Effector CD4-positive, alpha-beta T cell (primary cell): ENCODE measurements around the gene FCN2.

ENCODE experiments used
- DNase-seq: peaks from one replicate; pipeline ENCODE4 v3.0.0-alpha.2; 2020

The FCN2 gene

DNA sequence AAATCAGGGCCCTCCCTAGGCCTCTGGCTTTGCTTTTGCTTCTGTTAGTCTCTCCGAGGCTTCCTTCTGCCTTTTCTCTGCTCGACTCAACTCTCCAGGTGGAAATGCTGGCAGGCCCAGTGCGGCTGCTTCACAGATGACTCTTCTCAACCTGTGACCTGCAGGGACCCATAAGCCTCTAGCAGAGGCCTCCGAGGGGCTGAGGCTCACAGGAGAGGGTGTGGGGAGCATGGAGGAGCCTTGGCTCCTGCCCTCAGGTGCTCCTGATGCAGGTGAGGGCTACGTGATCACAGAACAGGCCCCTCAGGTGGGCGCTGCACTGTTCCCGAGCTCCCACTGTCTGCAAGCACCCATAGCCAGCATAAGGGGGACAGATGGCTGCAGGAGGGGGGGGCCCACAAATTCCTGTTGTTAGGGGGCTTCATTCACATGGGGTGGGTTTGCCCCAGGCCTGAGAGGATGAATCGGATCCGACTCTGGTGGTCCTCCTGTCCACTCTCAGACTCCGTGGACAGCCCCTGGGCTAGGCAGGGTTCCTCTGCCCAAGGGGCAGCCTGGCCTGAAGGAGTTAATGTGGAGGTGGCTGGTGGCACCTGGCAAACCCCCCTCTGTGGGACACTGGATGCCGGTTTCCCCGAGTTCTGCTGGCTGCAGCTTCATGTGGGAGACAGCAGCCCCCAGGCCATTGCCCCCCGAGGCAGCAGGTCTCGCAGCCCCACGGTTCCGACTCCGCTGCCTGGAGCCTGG, 10.9 kb upstream of the FCN2 start:
- no peak for DNase-seq

DNA sequence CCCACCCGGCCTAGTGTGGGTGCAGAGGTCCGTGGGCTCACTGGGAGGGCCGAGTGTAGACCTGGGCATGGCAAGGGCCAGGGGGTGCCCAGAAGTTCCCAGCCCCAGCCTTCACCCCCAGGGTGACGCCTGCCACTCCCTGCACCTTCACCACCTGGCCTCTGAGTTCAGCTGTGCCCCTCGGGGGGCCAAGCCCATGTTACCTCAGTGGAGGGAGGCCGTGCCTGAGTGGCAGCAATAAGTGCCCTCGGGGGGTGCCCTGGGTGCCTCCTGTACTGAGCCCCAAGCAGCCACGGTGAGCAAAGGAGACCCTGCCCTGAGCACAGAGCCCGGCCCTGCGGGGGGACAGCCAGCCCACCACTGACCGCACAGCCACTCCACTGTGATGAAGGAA, 10.3 kb upstream of the FCN2 start:
- DNase-seq, result no peak

GRCh38 chr9:134870746-134871662, 9.6 kb upstream of the FCN2 start:
- no peak for DNase-seq

- DNase-seq, result no peak
These were observed 8.8 kb upstream of the FCN2 start for GRCh38 chr9:134871697-134872340.

GRCh38 chr9:134872482-134873231, 8.0 kb upstream of the FCN2 start:
- no peak for DNase-seq

- DNase-seq, result no peak
These were observed 5.2 kb upstream of the FCN2 start for GRCh38 chr9:134875371-134875770.

GRCh38 chr9:134877541-134877940, 3.1 kb upstream of the FCN2 start:
- DNase-seq, result no peak

GRCh38 chr9:134879664-134880483, 736 bp upstream of the FCN2 start:
- no peak for DNase-seq

DNA sequence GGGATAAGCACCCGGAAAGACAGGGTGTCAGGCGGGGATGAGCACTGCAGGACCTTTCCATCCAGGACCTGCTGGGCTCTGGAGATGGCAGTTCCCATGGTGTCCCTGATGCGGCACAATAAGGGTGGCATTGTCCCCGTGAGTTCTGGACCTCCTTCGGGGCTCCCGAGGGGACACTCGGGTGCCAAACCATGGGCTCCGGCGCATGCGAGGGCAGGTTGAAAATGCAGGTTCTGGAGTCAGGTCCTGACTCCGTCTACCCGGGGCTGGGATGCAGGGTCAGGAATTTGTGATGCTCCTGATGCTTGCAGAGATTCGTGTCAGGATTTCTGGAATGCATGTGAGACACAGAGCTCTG, 682 bp downstream of the FCN2 start:
- DNase-seq, result no peak

- DNase-seq, result no peak
These were observed 1.7 kb downstream of the FCN2 start for GRCh38 chr9:134882204-134882785.

- no peak for DNase-seq
These were observed 2.6 kb downstream of the FCN2 start for GRCh38 chr9:134883040-134883782.

DNA sequence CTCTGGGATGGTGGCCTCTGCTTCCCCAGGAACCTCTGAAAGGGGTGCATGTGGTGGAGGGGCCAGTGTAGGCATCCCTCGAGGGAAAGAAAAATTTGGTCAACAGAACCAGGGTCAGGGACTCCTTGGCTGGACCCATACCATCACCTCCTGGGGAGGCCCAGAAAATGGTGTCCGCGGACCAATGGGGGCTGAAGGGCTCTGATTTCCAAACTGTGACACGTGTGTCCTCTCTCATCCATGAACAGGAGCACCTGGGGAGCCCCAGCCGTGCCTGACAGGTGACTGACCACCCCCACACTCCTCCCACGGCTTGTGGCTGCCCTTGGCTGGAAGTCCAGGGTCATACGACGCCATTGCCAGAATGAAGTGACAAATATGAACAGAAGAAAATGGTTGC, 3.9 kb downstream of the FCN2 start:
- no peak for DNase-seq

DNA sequence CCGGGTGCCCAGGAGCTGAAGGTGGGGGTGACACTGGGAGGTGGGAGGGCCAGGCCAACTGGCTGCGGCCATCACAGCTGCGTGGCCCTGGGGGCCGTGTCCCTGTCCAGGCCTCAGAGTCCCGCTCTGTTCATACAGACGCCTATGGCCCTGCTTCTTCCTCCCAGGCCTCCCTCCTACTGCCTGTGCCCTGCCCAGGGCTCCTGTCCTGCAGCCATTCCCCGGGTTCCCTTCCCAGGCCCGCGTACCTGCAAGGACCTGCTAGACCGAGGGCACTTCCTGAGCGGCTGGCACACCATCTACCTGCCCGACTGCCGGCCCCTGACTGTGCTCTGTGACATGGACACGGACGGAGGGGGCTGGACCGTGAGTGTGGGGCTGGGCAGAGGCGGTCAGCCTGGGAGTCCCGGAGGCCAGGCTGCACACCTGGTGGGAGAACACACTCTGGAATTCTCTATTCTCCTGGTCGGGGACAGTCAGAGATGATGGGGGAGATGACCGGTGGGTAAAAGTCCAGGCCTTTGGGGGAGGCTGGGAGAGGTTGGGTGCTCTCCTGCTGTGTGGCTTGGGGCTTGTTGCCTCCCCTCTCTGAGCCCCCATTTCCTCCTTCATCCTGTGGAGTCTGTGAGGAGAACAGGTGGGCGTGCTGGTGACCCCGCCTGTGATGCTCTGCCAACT, 4.5 kb downstream of the FCN2 start:
- no peak for DNase-seq

- DNase-seq, result no peak
These were observed 5.2 kb downstream of the FCN2 start for GRCh38 chr9:134885679-134886412.

- no peak for DNase-seq
These were observed 5.9 kb downstream of the FCN2 start for GRCh38 chr9:134886413-134886913.

- DNase-seq, result no peak
These were observed 6.6 kb downstream of the FCN2 start for GRCh38 chr9:134887219-134887618.

DNA sequence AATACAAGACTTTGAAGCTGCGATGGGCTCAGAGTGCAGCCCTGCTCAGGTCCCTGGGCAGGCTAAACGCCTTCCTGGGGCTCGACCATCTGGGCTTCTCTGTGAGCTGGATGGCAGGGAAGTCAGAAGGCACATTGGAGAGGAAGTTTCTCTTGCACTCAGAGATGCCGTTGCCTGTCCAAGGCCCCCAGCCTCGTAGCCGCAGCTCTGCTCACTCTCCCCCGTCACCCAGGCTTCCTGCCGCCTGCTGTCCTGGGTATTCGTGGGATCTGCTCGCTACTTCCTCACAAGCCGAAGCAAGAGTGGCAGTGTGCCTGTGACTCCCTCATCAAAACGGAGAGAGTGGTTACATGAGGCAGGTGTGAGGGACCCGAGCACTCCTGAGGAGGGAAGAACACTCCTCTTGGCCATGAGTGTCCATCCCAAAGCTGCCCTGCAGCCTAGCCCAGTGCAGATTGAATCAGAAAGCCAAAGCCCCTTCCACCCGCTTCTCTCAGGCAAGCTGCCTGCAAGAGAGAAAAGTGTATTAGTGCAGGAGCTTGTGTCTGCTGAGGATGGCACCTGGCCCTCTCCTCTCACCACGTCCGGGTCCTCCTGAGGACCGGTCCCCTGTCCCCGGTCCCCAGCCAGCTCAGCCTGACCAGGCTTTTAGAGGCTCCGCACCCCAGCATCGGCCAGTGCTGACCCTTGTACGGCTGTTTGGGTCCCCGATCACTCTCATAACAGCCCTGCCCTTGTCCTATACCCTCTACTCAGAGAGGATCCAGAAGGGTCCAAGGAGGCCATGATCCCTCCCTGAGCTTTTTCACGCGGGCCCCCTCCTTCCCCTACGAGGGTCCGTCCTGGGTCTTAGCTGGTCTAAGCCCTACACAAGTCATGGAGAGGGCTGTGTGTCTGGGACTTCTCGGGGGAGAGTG, 7.3 kb downstream of the FCN2 start:
- no peak for DNase-seq

DNA sequence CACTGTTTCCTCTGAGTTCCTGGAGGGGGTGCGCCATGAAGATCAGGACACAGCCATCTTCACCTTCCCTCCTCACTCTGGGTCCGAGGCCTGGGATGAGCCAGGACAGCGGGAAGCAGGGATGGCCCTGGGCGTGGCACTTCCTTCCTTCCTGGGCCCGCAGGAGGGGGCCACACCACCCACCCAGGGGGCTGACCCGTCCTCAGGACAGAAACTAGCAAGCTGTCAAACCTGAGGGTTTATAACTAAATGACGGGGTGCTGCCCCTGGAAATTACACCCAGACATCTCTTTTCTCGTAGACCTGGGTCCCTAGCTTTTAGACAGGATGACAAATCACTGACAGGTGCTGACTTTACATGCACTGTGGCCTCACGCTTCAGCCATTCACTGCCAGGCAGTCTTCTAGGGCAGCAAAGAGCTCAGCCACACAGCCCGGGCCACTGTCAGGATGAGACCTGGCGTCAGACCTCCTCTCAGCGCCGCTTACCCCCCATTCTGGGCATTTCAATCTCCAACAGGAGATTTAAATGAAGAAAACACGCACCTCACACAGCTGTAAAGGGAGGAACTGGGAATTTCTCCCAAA, 8.1 kb downstream of the FCN2 start:
- DNase-seq, result no peak
